ENCODE results near the gene ASXL3. TPM values are rescaled to one million over a fixed set of nuclear protein-coding genes. Genes with fewer than 3 reads are reported as not detected.

Gene ASXL3
- polyA plus RNA-seq, 1 donor (not counting 4 experiments of a cell fraction or from before 2014, with no cell fraction given) = not detected

GRCh38 chr18:33711514-33711913 lies 133.5 kb downstream of the ASXL3 start:
- Histone ChIP-seq H3K36me3 (ENCODE audit: control insufficient read depth in 2 of 2, extremely low read depth in 1 of 2, insufficient read depth in 2 of 2, low read length in 2 of 2) (no peaks in the 10 kb centered on the region), H3K4me1 (ENCODE audit: control insufficient read depth, extremely low read depth, insufficient read depth, low read length) (no peaks in the 10 kb centered on the region), H3K9me1 (ENCODE audit: control insufficient read depth, extremely low read depth, insufficient read depth, low read length) (no peaks in the 10 kb centered on the region), H2AFZ (ENCODE audit: control insufficient read depth, low read length) (no peak overlapping the region), H3K27ac (ENCODE audit: control insufficient read depth, insufficient read depth, low read length) (no peak overlapping the region), H3K9me3 (ENCODE audit: control insufficient read depth, low read depth, low read length) (no peaks in the 10 kb centered on the region), H3K9ac (ENCODE audit: control insufficient read depth, extremely low read depth, insufficient read depth, low read length) (no peak overlapping the region), H3K79me2 (ENCODE audit: control insufficient read depth, insufficient read depth, low read length) (no peaks in the 10 kb centered on the region), H3K4me2 (ENCODE audit: control insufficient read depth, extremely low read depth, insufficient read depth, low read depth, low read length) (no peak overlapping the region), H4K20me1 (ENCODE audit: control insufficient read depth, extremely low read depth, insufficient read depth, low read length) (no peaks in the 10 kb centered on the region), H3K27me3 (ENCODE audit: control insufficient read depth, extremely low read depth, insufficient read depth, low read length) (no peaks in the 10 kb centered on the region), H3K4me3 (ENCODE audit: control insufficient read depth in 2 of 3, extremely low read depth in 1 of 3, insufficient read depth in 2 of 3, low read depth in 1 of 3, low read length in 3 of 3) (no peak overlapping the region)
- DNase-seq (ENCODE audit: low read depth, low spot score) (no peak), FAIRE-seq (no peak)
- no peak for TF ChIP-seq CTCF (optimal IDR thresholded peaks at IDR 0.05 in 1 of 3, IDR thresholded peaks at IDR 0.05 in 1 of 3, conservative IDR thresholded peaks at IDR 0.05 in 1 of 3; ENCODE audit: extremely low read depth in 1 of 3, insufficient read depth in 2 of 3, low read length in 3 of 3)
- no peak for TF ChIP-seq EZH2 (IDR thresholded peaks at IDR 0.05; ENCODE audit: low read length)
- dilution Hi-C loops (cut with MboI; ENCODE audit: extremely low pct_ligation_motif_present, low sequenced_read_pairs) = no loop called here

- Histone ChIP-seq H3K9me3 (ENCODE audit: control insufficient read depth, low read depth, low read length) (no peaks in the 10 kb centered on the region), H2AFZ (ENCODE audit: control insufficient read depth, low read length) (no peak overlapping the region), H4K20me1 (ENCODE audit: control insufficient read depth, extremely low read depth, insufficient read depth, low read length) (no peaks in the 10 kb centered on the region), H3K27ac (ENCODE audit: control insufficient read depth, insufficient read depth, low read length) (no peak overlapping the region), H3K4me2 (ENCODE audit: control insufficient read depth, extremely low read depth, insufficient read depth, low read depth, low read length) (no peak overlapping the region), H3K36me3 (ENCODE audit: control insufficient read depth in 2 of 2, extremely low read depth in 1 of 2, insufficient read depth in 2 of 2, low read length in 2 of 2) (no peaks in the 10 kb centered on the region), H3K9ac (ENCODE audit: control insufficient read depth, extremely low read depth, insufficient read depth, low read length) (no peak overlapping the region), H3K27me3 (ENCODE audit: control insufficient read depth, extremely low read depth, insufficient read depth, low read length) (no peaks in the 10 kb centered on the region), H3K4me1 (ENCODE audit: control insufficient read depth, extremely low read depth, insufficient read depth, low read length) (no peaks in the 10 kb centered on the region), H3K79me2 (ENCODE audit: control insufficient read depth, insufficient read depth, low read length) (no peaks in the 10 kb centered on the region), H3K4me3 (ENCODE audit: control insufficient read depth in 2 of 3, extremely low read depth in 1 of 3, insufficient read depth in 2 of 3, low read depth in 1 of 3, low read length in 3 of 3) (no peak overlapping the region), H3K9me1 (ENCODE audit: control insufficient read depth, extremely low read depth, insufficient read depth, low read length) (no peaks in the 10 kb centered on the region)
- no peak for TF ChIP-seq EZH2 (IDR thresholded peaks at IDR 0.05; ENCODE audit: low read length)
- TF ChIP-seq CTCF (optimal IDR thresholded peaks at IDR 0.05 in 1 of 3, IDR thresholded peaks at IDR 0.05 in 1 of 3, conservative IDR thresholded peaks at IDR 0.05 in 1 of 3; ENCODE audit: extremely low read depth in 1 of 3, insufficient read depth in 2 of 3, low read length in 3 of 3) = no peak
- DNase-seq (ENCODE audit: low read depth, low spot score) = no peak
- FAIRE-seq = no peak
- dilution Hi-C loops (cut with MboI; ENCODE audit: extremely low pct_ligation_motif_present, low sequenced_read_pairs) = no loop called here
These were observed 134.7 kb downstream of the ASXL3 start for GRCh38 chr18:33712719-33713118.
